SU-DHL-6 (cell line): ENCODE measurements around the gene RNF7.

Experiments
- H2AFZ ChIP-seq: fragments of 200-600 bp; sonication (generic); 2 replicates; pipeline ENCODE4 v1.6.1; 2014; ENCODE audit warnings: low read depth, mild to moderate bottlenecking, moderate library complexity, mixed read lengths, antibody characterized with exemption, low read length; ENCODE audit not compliant: severe bottlenecking
- H3F3A ChIP-seq: fragments of 200-600 bp; shearing (Covaris generic); 2 replicates; pipeline ENCODE4 v1.6.0; 2016; ENCODE audit warnings: antibody characterized with exemption, mild to moderate bottlenecking; ENCODE audit not compliant: insufficient read depth
- H3K27ac ChIP-seq: fragments of 200-600 bp; sonication (generic); 2 replicates; pipeline ENCODE4 v1.5.1; 2016; ENCODE audit warnings: low read depth, mild to moderate bottlenecking, low read length, moderate library complexity, mixed read lengths
- H3K27me3 ChIP-seq: fragments of 200-600 bp; sonication (generic), shearing (Covaris generic); 2 replicates; pipeline ENCODE4 v1.6.0; 2014; ENCODE audit warnings: mild to moderate bottlenecking, low read length
- H3K36me3 ChIP-seq: fragments of 200-600 bp; sonication (generic); 2 replicates; pipeline ENCODE4 v1.6.1; 2014; ENCODE audit warnings: mild to moderate bottlenecking, low read length, mixed read lengths
- H3K4me2 ChIP-seq: fragments of 300-600, 200-600 bp; shearing (Covaris generic), sonication (generic); 2 replicates; pipeline ENCODE4 v1.6.0; 2014; ENCODE audit warnings: low read length, low read depth, mild to moderate bottlenecking; ENCODE audit not compliant: poor library complexity, severe bottlenecking
- H3K4me3 ChIP-seq: fragments of 200-600 bp; sonication (generic); 2 replicates; pipeline ENCODE4 v1.5.1; 2014; ENCODE audit warnings: antibody characterized with exemption, low read length, mild to moderate bottlenecking, mixed read lengths; ENCODE audit not compliant: insufficient read depth, poor library complexity, severe bottlenecking
- H3K79me2 ChIP-seq: fragments of 200-600 bp; sonication (generic); 2 replicates; pipeline ENCODE4 v1.6.1; 2014; ENCODE audit warnings: mild to moderate bottlenecking, low read length, moderate library complexity; ENCODE audit not compliant: insufficient read depth
- H3K9ac ChIP-seq: fragments of 200-600 bp; sonication (generic); 2 replicates; pipeline ENCODE4 v1.7.0; 2014; ENCODE audit warnings: mild to moderate bottlenecking, low read length
- H3K9me2 ChIP-seq: fragments of 200-600 bp; sonication (generic); replicated peaks from 2 replicates; pipeline ENCODE4 v1.6.1; 2014; ENCODE audit warnings: low read length; ENCODE audit not compliant: insufficient read depth
- H3K9me3 ChIP-seq: fragments of 200-600 bp; sonication (generic); 2 replicates; pipeline ENCODE4 v1.6.1; 2014; ENCODE audit warnings: low read length, mixed read lengths; ENCODE audit not compliant: insufficient read depth
- H4K20me1 ChIP-seq: fragments of 200-600 bp; sonication (generic); 2 replicates; pipeline ENCODE4 v1.6.1; 2014; ENCODE audit warnings: low read depth, mild to moderate bottlenecking, antibody characterized with exemption, low read length, moderate library complexity, mixed read lengths
- CTCF ChIP-seq: fragments of 200-600 bp; sonication (generic); IDR thresholded peaks from one replicate; pipeline ENCODE4 v1.5.1; 2017; ENCODE audit warnings: antibody characterized with exemption, mild to moderate bottlenecking, low read length, moderate library complexity; ENCODE audit not compliant: insufficient read depth, poor library complexity, severe bottlenecking
- EZH2phosphoT487 ChIP-seq: fragments of 200-600 bp; sonication (generic), shearing (Covaris generic); conservative IDR thresholded peaks from 2 replicates; pipeline ENCODE4 v1.6.1; 2018; ENCODE audit warnings: mild to moderate bottlenecking, antibody characterized with exemption, low read length, moderate library complexity, mixed read lengths

The RNF7 gene

GRCh38 chr3:141789281-141789680 is 51.2 kb downstream of the RNF7 start:
- TF ChIP-seq EZH2phosphoT487 (no peak), CTCF (no peak)
- no peaks in the 10 kb centered on the region for H3K9me2 ChIP-seq
- H3K4me2 ChIP-seq = no peak overlapping the region
- H3K4me3 ChIP-seq = no peak overlapping the region
- H4K20me1 ChIP-seq = no peaks in the 10 kb centered on the region
- no peaks in the 10 kb centered on the region for H3K36me3 ChIP-seq
- no peak overlapping the region for H3K9ac ChIP-seq
- no peak overlapping the region for H3K27ac ChIP-seq
- no peaks in the 10 kb centered on the region for H3K9me3 ChIP-seq
- no peaks in the 10 kb centered on the region for H3F3A ChIP-seq
- H2AFZ ChIP-seq = no peak overlapping the region
- H3K79me2 ChIP-seq = no peaks in the 10 kb centered on the region
- H3K27me3 ChIP-seq = no peaks in the 10 kb centered on the region

- Histone ChIP-seq H3K27ac (no peak overlapping the region), H3K36me3 (no peaks in the 10 kb centered on the region), H3K4me3 (no peak overlapping the region), H3K4me2 (no peak overlapping the region), H3K9me3 (no peaks in the 10 kb centered on the region), H2AFZ (no peak overlapping the region), H3K9ac (no peak overlapping the region), H3K9me2 (no peaks in the 10 kb centered on the region), H3K27me3 (no peaks in the 10 kb centered on the region), H4K20me1 (no peaks in the 10 kb centered on the region), H3K79me2 (no peaks in the 10 kb centered on the region), H3F3A (no peaks in the 10 kb centered on the region)
- TF ChIP-seq EZH2phosphoT487 (no peak), CTCF (no peak)
Observed at GRCh38 chr3:141790171-141790570, 52.1 kb downstream of the RNF7 start.

- H3K9ac ChIP-seq = no peak overlapping the region
- no peak overlapping the region for H3K4me2 ChIP-seq
- no peaks in the 10 kb centered on the region for H3F3A ChIP-seq
- no peaks in the 10 kb centered on the region for H3K79me2 ChIP-seq
- no peak overlapping the region for H3K27ac ChIP-seq
- H3K9me2 ChIP-seq = no peaks in the 10 kb centered on the region
- H3K9me3 ChIP-seq = no peaks in the 10 kb centered on the region
- no peak overlapping the region for H3K4me3 ChIP-seq
- no peaks in the 10 kb centered on the region for H3K36me3 ChIP-seq
- H4K20me1 ChIP-seq = no peaks in the 10 kb centered on the region
- H2AFZ ChIP-seq = no peak overlapping the region
- no peaks in the 10 kb centered on the region for H3K27me3 ChIP-seq
- TF ChIP-seq EZH2phosphoT487 (no peak), CTCF (no peak)
Observed at GRCh38 chr3:141792495-141792894, 54.4 kb downstream of the RNF7 start.
